Measurements from ENCODE around the gene RNF150.

RNF150 gene

DNA sequence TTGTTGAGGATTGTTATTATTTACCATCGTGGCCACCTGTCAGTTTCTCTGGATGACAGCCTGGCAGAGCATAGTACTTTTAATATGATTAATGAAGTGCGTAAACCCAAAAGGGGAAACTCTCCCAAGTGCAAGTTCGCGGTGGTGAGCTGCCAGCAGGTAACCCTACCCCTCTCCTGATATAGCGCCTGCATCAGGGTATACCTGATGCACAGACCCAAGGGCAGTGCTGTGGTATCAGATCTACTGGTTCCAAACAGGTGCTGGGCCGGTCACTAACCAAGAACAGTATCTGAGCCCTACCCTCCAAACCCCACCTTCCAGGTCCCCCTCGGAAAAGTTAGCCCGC, 1.6 kb downstream of the RNF150 start:
- no peak for DNase-seq

- DNase-seq: no peak
Measured at GRCh38 chr4:141130947-141131605, 2.2 kb downstream of the RNF150 start.

- DNase-seq: peak; percentile 34
Measured at GRCh38 chr4:141127884-141128283, 5.4 kb downstream of the RNF150 start.

DNA sequence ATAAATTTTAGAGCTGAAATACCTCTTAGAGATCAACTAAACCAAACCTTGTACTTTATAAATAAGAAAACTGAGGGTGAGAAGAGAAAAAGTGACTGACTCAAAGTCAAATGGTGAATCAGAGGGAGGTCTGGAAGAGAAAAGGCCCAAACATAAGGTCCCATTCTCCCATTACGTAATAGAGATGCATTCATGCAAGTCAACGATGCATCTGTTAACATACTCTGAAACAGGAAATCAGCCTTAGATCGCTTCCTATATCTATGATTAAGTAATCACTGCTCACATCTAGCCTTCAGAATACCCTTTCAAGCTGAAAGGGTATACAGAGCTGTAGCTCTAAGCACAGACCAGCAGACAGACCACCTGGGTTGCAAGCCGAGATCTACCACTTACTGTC, 6.5 kb downstream of the RNF150 start:
- DNase-seq: peak; percentile 61

DNA sequence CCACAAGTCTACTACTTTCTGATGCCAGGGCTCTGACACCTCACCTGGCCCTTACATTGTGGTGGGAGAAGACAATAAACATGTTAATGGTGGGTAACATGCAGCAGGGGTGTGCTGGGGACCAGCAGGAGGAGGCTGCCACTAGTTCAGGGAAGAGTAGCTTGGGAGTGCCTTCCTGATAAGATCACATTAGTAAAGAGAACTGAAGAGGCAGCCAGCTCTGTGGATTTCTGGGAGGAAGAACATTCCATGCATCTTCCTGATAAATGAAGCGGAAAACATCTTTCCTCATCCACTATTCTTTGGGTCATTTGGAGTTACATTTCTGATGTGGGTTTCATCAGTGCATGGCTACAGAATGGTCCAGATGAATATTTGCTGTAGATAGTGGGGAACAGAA, 9.0 kb downstream of the RNF150 start:
- peak; percentile 49 for DNase-seq

- no peak for DNase-seq
Measured at GRCh38 chr4:141121768-141122454, 11.4 kb downstream of the RNF150 start.

DNA sequence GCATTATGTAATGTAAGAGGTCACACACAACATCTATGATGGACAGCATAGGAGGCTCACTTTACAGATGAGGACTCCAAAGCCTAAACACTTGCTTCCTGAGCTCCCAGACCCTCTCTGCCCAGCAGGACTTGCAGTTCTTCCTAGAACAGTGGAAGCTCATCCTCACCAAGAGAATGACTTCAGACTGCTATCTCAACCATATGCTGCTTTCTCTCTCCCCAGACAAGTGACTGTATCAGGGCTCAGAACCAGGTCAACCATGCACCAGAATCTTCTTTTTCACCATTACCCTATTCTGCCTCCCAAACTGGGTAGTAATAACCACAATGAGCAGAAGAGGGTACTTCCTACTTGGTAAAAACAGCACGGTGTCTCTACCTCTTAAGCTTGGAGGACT, 12.2 kb downstream of the RNF150 start:
- no peak for DNase-seq

DNA sequence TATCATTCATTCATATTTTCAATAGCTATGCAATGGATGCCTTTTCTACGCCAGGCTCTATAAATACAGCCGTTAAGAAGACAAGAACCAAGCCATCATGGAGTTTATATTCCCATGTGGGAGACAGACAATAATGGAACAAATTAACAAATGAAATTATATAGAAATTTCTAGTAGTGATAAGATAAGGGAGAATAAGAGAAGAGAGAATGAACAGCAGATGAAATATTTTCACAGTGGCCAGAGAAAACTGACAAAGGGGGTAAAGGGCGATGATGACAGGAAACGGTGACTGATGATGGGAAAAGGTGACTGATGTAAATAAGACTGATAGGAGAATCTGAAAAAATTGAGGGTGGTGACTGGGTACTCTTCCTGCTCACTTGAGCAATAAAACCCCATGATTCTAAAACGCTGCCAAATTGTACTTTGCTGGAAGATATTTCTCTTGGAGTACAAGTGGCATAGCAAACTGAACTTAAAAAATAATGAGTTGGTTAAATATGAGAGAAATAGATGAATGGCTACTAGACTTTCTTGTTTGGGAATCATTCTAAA, 13.2 kb downstream of the RNF150 start:
- DNase-seq: no peak

- no peak for DNase-seq
Measured at GRCh38 chr4:141119071-141119470, 14.2 kb downstream of the RNF150 start.

GRCh38 chr4:141118381-141118780, 14.9 kb downstream of the RNF150 start:
- DNase-seq: no peak

DNA sequence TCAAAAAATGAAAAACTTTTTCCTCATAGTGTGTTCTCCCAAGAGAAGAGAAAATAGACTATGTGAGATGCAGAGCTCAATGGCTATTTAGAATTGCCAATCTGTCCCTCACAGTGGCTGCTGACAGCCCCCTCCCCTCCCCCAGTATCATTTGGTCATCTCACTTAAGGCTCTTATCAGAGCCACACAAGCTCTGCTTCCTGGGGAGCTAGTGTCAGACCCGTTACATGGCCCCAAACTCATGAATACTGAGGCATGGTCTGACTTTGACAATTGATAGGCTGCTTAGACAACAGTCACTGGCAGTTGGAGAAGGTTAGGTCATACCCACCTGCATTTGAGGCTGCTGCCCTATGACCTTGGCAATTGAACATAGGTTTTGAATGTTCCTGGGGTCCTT, 15.3 kb downstream of the RNF150 start:
- DNase-seq: no peak

GRCh38 chr4:141109983-141110382, 23.3 kb downstream of the RNF150 start:
- no peak for DNase-seq

- DNase-seq: no peak
Measured at GRCh38 chr4:141107927-141108326, 25.3 kb downstream of the RNF150 start.

GRCh38 chr4:141102367-141102766, 30.9 kb downstream of the RNF150 start:
- DNase-seq: peak; percentile 77

DNA sequence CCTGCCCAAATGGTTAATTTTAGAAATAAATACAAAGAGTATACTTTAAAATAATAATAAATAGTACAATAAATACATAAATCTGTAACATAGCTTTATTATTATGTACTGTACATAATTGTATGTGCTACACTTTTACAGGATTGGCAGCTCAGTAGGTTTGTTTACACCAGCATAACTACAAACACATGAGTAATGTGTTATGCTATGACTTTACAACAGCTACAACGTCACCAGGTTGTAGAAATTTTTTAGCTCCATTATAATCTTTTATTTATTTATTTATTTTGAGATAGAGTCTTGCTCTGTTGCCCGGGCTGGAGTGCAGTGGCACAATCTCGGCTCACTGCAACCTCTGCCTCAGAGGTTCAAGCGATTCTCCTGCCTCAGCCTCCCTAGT, 31.8 kb downstream of the RNF150 start:
- DNase-seq: no peak

DNA sequence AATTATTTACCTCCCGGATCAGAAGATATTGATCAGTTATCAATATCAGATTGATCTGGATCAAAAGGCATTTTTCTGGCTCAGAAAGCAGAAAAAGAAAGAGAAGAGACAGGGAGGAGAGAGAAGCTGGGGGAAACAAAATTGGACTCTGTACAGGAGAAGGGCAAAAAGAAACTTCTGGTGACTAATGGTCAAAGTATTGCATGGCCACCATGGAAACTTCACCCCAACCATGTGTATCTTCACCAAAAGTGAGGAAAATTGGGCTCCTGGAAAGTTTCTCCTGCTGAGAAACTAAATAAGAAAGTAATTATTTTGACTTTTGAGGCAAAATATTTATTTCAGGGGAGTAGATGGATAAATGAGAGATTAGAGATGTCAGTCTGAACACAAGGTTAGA, 33.9 kb downstream of the RNF150 start:
- peak; percentile 55 for DNase-seq

- no peak for DNase-seq
Measured at GRCh38 chr4:141098163-141098562, 35.1 kb downstream of the RNF150 start.

- no peak for DNase-seq
Measured at GRCh38 chr4:141090473-141090872, 42.8 kb downstream of the RNF150 start.

DNA sequence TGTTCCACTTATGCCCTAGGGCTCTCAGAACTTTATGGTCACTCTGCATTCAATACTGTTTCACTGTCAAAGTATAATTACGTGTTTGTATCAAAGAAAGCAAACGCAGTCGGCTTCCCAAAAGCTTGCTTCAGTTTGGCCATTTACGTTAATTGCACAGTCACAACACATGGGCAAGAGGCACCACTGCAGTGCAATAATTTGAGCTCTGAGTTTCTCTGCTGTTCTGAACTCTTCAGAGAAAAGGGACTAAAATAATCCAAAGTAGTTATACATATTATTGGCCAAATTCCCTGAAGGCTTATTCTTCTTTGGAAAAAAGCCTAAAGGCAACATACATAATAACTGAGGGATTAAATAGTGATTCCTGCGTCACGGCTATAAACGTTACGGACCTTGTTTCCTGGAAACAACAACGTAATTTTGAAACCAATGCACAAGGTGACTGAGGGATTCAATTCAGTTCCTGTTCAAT, 51.3 kb downstream of the RNF150 start:
- DNase-seq: no peak

DNA sequence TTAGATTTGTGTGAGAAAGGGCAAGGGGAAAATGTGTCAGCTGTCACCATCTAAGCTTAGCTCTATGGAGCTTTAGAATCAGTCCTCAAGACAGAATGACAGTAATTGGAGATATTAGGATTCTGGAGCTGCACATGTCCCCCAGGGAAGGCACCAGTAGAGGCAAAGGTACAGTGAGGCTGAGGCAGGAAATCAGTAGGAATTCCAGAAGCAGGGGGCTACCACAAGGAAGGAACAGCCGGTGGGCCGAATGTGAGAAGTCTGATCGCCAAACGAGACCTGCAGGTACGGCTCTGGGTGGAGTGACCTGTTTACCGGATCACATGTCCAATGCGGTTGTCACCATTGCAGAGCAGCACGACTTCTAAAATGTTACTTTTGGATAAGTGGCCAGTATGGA, 52.6 kb downstream of the RNF150 start:
- DNase-seq: no peak

GRCh38 chr4:141079393-141079930, 53.8 kb downstream of the RNF150 start:
- no peak for DNase-seq

DNA sequence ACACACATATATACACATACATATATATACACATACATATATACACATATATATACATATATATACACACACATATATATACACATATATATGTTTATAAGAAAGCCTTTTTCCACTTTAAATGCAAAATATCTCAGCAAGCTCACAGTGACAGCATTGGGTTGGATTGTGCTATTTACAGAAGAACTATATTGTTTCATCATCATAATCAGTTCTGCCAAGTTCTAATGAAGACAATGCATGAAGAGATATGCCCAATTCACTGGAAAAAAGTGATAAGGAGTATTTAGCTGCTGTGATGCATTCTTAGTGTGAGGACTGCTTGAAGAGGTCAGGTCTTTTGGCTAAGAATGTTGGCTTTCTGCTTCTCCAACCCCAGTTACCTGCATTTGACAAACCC, 54.4 kb downstream of the RNF150 start:
- peak; percentile 27 for DNase-seq

- DNase-seq: no peak
Measured at GRCh38 chr4:141077611-141078225, 55.6 kb downstream of the RNF150 start.

All from fibroblast of skin of abdomen (primary cell).